ENCODE measurements around the gene SLC6A4.

DNA sequence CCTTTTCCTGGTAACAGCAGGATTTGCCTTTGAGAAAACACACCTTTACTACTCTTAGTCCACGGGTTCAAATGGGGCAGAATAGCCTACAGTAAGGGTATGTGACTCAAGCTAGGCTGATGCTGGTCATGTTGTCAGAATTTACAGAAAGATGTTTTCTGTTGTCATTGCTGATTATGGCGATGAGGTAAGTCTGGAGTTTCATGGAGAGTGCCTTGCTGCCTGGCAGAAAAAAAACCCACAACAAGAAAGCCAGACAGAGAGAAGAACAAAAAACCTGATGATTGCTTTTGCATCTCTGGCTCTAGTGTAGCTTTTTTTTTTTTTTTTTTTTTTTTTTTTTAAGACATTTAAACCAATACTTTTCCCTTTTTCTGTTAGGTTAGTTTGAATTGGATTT, 47.9 kb downstream of the SLC6A4 start:
- TF ChIP-seq CTCF (conservative IDR thresholded peaks at IDR 0.05): no peak
- TF ChIP-seq ZFX (IDR thresholded peaks at IDR 0.05): no peak

Measured in C4-2B (cell line).